SK-N-SH treated with all-trans-retinoic acid at 6 μM for 48 hours (cell line): Measurements from ENCODE around the gene POU2F3.

Source experiments
- ATAC-seq: fragments of 200-7000 bp; cut with Tn5 transposase; 3 replicates; pipeline ENCODE4 v1.9.1; 2020; ENCODE audit warnings: mild to moderate bottlenecking, moderate library complexity
- BACH2 ChIP-seq: fragments of 250-450 bp; sonication (Bioruptor Pico); IDR thresholded peaks from 2 replicates; pipeline ENCODE4 v1.9.0; 2021; ENCODE audit warnings: mild to moderate bottlenecking, borderline replicate concordance
- CSDC2 ChIP-seq: fragments of 250-450 bp; sonication (Bioruptor Pico); IDR thresholded peaks from 2 replicates; pipeline ENCODE4 v1.5.0; 2020; ENCODE audit warnings: mild to moderate bottlenecking, moderate library complexity
- ESRRG ChIP-seq: fragments of 250-450 bp; sonication (Bioruptor Pico); IDR thresholded peaks from 2 replicates; pipeline ENCODE4 v1.6.1; 2021; ENCODE audit warnings: mild to moderate bottlenecking
- GLIS3 ChIP-seq: fragments of 250-450 bp; sonication (Bioruptor Pico); IDR thresholded peaks from 2 replicates; pipeline ENCODE4 v1.5.0; 2020; ENCODE audit warnings: mild to moderate bottlenecking, moderate library complexity
- ISL1 ChIP-seq: fragments of 250-450 bp; sonication (Bioruptor Pico); IDR thresholded peaks from 2 replicates; pipeline ENCODE4 v2.1.2; 2022; ENCODE audit warnings: mild to moderate bottlenecking, moderate library complexity
- OSR1 ChIP-seq: fragments of 250-450 bp; sonication (Bioruptor Pico); IDR thresholded peaks from 2 replicates; pipeline ENCODE4 v1.8.0; 2022; ENCODE audit warnings: moderate library complexity, mild to moderate bottlenecking, inconsistent platforms
- SNAI2 ChIP-seq: fragments of 250-450 bp; sonication (Bioruptor Pico); IDR thresholded peaks from 2 replicates; pipeline ENCODE4 v1.5.0; 2020; ENCODE audit warnings: mild to moderate bottlenecking, moderate library complexity
- TCF4 ChIP-seq: fragments of 250-450 bp; sonication (Bioruptor Pico); IDR thresholded peaks from 2 replicates; pipeline ENCODE4 v1.8.0; 2021; ENCODE audit warnings: mild to moderate bottlenecking, moderate library complexity, borderline replicate concordance
- TOX ChIP-seq: fragments of 250-450 bp; sonication (Bioruptor Pico); IDR thresholded peaks from 2 replicates; pipeline ENCODE4 v1.8.0; 2021; ENCODE audit warnings: mild to moderate bottlenecking, moderate library complexity, borderline replicate concordance
- ZC3H10 ChIP-seq: fragments of 250-450 bp; sonication (Bioruptor Pico); IDR thresholded peaks from 2 replicates; pipeline ENCODE4 v1.5.1; 2021; ENCODE audit warnings: mild to moderate bottlenecking, moderate library complexity
- ZFP30 ChIP-seq: fragments of 450-650 bp; formaldehyde crosslinking; IDR thresholded peaks from 2 replicates; pipeline ENCODE4 v1.5.0; 2022; ENCODE audit warnings: mild to moderate bottlenecking, moderate library complexity
- ZNF565 ChIP-seq: fragments of 450-650 bp; formaldehyde crosslinking; conservative IDR thresholded peaks from 2 replicates; pipeline ENCODE4 v1.5.0; 2020; ENCODE audit warnings: low read depth, mild to moderate bottlenecking, moderate library complexity
- ZNF70 ChIP-seq: fragments of 450-650 bp; formaldehyde crosslinking; IDR thresholded peaks from 2 replicates; pipeline ENCODE4 v1.5.0; 2020; ENCODE audit warnings: mild to moderate bottlenecking, moderate library complexity
- ZNF8 ChIP-seq: fragments of 450-650 bp; formaldehyde crosslinking; IDR thresholded peaks from 2 replicates; pipeline ENCODE4 v1.5.0; 2020; ENCODE audit warnings: mild to moderate bottlenecking, moderate library complexity
- TF ChIP-seq, protein P1 (sequence below): fragments of 250-450 bp; sonication (Bioruptor Pico); IDR thresholded peaks from 2 replicates; pipeline ENCODE4 v1.8.0; 2021; ENCODE audit warnings: low read depth, mild to moderate bottlenecking, moderate library complexity, borderline replicate concordance
- TF ChIP-seq, protein P2 (sequence below): fragments of 250-450 bp; sonication (Bioruptor Pico); IDR thresholded peaks from 2 replicates; pipeline ENCODE4 v1.5.1; 2020; ENCODE audit warnings: low read depth, mild to moderate bottlenecking, moderate library complexity
- TF ChIP-seq, protein P3 (sequence below): fragments of 250-450 bp; sonication (Bioruptor Pico); IDR thresholded peaks from 2 replicates; pipeline ENCODE4 v1.8.0; 2020; ENCODE audit warnings: mild to moderate bottlenecking, moderate library complexity, borderline replicate concordance
- TF ChIP-seq, protein P4 (sequence below): fragments of 250-450 bp; sonication (Bioruptor Pico); IDR thresholded peaks from 2 replicates; pipeline ENCODE4 v1.5.0; 2020; ENCODE audit warnings: mild to moderate bottlenecking, moderate library complexity

POU2F3 gene

DNA sequence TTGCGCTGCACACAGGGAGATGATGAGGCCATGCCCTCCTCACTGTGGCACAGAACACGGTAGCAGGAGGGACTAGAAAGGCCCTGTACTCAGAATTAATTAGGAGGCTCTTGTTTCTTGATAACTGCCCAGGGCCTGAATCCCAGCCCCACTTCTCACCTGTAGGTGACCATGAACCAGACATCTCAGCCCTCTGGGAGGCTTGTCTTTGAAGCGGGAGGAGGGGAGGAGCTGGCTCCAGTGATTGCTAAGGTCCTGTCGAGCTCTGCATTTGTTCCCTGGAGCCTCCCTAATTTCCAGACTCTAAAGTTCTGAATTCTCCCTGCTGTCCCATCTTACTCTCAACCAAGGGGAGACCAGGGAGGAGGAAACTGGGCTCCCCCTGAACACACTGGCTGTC lies 48.9 kb upstream of the POU2F3 start (continued):
- TF ChIP-seq, protein P1, sequence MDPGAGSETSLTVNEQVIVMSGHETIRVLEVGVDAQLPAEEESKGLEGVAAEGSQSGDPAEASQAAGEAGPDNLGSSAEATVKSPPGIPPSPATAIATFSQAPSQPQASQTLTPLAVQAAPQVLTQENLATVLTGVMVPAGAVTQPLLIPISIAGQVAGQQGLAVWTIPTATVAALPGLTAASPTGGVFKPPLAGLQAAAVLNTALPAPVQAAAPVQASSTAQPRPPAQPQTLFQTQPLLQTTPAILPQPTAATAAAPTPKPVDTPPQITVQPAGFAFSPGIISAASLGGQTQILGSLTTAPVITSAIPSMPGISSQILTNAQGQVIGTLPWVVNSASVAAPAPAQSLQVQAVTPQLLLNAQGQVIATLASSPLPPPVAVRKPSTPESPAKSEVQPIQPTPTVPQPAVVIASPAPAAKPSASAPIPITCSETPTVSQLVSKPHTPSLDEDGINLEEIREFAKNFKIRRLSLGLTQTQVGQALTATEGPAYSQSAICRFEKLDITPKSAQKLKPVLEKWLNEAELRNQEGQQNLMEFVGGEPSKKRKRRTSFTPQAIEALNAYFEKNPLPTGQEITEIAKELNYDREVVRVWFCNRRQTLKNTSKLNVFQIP (CRISPR knock-in tag), result no peak
- TF ChIP-seq ZNF70 (CRISPR knock-in tag) (no peak), ZC3H10 (CRISPR knock-in tag) (no peak), ISL1 (no peak), CSDC2 (CRISPR knock-in tag) (no peak), BACH2 (CRISPR knock-in tag) (no peak), GLIS3 (CRISPR knock-in tag) (no peak), SNAI2 (CRISPR knock-in tag) (no peak)

DNA sequence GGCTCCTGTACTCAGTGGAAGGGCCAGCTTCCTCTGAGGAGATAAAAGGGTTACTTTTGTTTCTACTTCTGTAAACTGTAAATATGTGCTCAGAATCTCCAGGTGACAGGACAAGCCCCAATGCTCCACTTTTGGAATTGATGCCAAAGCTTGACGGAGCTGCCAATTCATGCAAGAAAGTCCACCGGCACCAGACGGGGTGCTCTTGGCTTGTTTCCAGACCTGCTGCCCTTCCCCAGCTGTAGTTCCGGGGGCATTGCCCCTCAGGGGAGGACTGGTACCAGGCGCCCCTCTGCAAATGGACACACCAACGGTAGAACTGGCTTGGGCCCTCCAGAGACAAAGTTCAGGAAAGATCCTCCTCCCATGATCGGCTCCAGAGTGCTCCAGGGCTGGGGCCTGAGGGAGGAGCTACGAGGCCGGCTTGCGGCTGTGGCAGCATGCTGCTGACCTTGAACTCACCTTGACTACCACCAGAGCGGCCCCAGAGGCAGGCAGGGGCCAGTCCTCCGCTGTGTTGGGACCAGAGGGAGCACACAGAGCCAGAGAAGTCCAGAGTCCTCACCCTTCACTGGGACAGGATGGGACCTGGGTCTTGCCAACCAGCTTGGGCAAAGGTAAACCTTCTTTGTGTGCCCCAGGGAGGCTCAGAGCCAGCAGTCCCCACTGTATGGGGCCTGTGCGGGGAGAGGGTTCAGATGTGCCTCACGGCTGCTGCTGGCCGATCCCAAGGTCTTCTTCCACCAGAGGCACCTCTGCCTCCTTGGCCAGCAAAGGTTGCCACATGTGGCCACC lies 46.9 kb upstream of the POU2F3 start:
- no peak for ATAC-seq
- TF ChIP-seq, protein P2, sequence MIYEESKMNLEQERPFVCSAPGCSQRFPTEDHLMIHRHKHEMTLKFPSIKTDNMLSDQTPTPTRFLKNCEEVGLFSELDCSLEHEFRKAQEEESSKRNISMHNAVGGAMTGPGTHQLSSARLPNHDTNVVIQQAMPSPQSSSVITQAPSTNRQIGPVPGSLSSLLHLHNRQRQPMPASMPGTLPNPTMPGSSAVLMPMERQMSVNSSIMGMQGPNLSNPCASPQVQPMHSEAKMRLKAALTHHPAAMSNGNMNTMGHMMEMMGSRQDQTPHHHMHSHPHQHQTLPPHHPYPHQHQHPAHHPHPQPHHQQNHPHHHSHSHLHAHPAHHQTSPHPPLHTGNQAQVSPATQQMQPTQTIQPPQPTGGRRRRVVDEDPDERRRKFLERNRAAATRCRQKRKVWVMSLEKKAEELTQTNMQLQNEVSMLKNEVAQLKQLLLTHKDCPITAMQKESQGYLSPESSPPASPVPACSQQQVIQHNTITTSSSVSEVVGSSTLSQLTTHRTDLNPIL (CRISPR knock-in tag), result no peak
- TF ChIP-seq, protein P3, sequence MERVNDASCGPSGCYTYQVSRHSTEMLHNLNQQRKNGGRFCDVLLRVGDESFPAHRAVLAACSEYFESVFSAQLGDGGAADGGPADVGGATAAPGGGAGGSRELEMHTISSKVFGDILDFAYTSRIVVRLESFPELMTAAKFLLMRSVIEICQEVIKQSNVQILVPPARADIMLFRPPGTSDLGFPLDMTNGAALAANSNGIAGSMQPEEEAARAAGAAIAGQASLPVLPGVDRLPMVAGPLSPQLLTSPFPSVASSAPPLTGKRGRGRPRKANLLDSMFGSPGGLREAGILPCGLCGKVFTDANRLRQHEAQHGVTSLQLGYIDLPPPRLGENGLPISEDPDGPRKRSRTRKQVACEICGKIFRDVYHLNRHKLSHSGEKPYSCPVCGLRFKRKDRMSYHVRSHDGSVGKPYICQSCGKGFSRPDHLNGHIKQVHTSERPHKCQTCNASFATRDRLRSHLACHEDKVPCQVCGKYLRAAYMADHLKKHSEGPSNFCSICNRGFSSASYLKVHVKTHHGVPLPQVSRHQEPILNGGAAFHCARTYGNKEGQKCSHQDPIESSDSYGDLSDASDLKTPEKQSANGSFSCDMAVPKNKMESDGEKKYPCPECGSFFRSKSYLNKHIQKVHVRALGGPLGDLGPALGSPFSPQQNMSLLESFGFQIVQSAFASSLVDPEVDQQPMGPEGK (CRISPR knock-in tag), result no peak
- TF ChIP-seq, protein P4, sequence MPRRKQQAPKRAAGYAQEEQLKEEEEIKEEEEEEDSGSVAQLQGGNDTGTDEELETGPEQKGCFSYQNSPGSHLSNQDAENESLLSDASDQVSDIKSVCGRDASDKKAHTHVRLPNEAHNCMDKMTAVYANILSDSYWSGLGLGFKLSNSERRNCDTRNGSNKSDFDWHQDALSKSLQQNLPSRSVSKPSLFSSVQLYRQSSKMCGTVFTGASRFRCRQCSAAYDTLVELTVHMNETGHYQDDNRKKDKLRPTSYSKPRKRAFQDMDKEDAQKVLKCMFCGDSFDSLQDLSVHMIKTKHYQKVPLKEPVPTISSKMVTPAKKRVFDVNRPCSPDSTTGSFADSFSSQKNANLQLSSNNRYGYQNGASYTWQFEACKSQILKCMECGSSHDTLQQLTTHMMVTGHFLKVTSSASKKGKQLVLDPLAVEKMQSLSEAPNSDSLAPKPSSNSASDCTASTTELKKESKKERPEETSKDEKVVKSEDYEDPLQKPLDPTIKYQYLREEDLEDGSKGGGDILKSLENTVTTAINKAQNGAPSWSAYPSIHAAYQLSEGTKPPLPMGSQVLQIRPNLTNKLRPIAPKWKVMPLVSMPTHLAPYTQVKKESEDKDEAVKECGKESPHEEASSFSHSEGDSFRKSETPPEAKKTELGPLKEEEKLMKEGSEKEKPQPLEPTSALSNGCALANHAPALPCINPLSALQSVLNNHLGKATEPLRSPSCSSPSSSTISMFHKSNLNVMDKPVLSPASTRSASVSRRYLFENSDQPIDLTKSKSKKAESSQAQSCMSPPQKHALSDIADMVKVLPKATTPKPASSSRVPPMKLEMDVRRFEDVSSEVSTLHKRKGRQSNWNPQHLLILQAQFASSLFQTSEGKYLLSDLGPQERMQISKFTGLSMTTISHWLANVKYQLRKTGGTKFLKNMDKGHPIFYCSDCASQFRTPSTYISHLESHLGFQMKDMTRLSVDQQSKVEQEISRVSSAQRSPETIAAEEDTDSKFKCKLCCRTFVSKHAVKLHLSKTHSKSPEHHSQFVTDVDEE, result no peak
- TF ChIP-seq ZC3H10 (CRISPR knock-in tag) (no peak), CSDC2 (CRISPR knock-in tag) (no peak), ESRRG (CRISPR knock-in tag) (no peak), TCF4 (CRISPR knock-in tag) (no peak), OSR1 (CRISPR knock-in tag) (no peak)
- TF ChIP-seq, protein P1 (CRISPR knock-in tag), result no peak

DNA sequence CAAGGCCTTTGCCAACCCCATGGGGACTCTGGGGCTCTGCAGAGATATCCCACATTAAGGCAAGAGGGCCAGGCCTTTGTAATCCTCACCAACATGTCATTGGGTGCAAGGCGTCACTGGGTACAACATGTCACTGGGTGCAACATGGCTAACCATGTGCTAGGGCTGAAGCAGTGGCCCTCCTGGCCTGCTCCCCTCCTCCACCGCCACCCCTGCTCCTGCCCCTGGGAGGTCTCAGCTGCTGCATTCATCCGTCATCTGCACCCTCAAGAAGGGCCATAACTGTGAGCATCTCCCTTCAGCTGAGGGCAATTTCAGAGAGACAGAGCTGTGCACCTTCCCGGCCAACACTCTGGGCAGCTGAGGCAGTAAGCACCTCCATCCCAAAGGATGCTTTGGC lies 45.8 kb upstream of the POU2F3 start:
- ATAC-seq, result no peak
- TF ChIP-seq TOX (CRISPR knock-in tag), result no peak
- TF ChIP-seq ZNF70 (CRISPR knock-in tag), result no peak
- no peak for TF ChIP-seq TCF4 (CRISPR knock-in tag)
- no peak for TF ChIP-seq OSR1 (CRISPR knock-in tag)
- TF ChIP-seq CSDC2 (CRISPR knock-in tag), result no peak
- TF ChIP-seq, protein P3 (CRISPR knock-in tag), result no peak
- no peak for TF ChIP-seq ZNF565 (CRISPR knock-in tag)
- TF ChIP-seq GLIS3 (CRISPR knock-in tag), result no peak
- no peak for TF ChIP-seq ZNF8
- no peak for TF ChIP-seq ISL1
- TF ChIP-seq, protein P1 (CRISPR knock-in tag), result no peak
- no peak for TF ChIP-seq ZFP30 (CRISPR knock-in tag)
- TF ChIP-seq, protein P4, result no peak
- TF ChIP-seq SNAI2 (CRISPR knock-in tag), result no peak
- TF ChIP-seq ESRRG (CRISPR knock-in tag), result no peak
- TF ChIP-seq BACH2 (CRISPR knock-in tag), result no peak
